GM03348 (cell line): ENCODE results near the gene FAM120B.

ENCODE experiments used
- DNase-seq: peaks from one replicate; pipeline ENCODE4 v3.0.0; 2012; ENCODE audit warnings: low spot score

Gene FAM120B

GRCh38 chr6:170420791-170421776 lies 114.5 kb downstream of the FAM120B start:
- no peak for DNase-seq

GRCh38 chr6:170421921-170422320 lies 115.4 kb downstream of the FAM120B start:
- DNase-seq = no peak

DNA sequence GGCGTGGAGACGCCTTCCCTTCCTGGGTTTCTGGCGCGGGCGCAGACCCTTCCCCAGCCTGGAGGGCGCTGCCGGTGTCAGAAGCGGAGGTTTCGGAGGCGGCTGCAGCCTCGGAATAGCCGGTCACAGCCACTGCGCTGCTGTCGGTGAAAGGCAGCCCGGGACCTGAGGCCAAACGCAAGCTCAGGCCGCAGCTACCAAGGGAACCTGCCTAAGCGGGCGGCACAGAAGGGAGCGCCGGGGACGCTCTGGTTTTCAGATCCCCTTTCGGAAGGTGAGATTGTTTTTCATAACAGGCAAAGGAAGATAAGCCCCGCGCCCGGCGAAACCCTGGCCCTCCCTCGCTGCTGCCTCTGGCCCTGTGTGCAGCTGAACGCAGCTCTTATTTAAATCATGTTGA lies 116.5 kb downstream of the FAM120B start:
- DNase-seq = no peak

DNA sequence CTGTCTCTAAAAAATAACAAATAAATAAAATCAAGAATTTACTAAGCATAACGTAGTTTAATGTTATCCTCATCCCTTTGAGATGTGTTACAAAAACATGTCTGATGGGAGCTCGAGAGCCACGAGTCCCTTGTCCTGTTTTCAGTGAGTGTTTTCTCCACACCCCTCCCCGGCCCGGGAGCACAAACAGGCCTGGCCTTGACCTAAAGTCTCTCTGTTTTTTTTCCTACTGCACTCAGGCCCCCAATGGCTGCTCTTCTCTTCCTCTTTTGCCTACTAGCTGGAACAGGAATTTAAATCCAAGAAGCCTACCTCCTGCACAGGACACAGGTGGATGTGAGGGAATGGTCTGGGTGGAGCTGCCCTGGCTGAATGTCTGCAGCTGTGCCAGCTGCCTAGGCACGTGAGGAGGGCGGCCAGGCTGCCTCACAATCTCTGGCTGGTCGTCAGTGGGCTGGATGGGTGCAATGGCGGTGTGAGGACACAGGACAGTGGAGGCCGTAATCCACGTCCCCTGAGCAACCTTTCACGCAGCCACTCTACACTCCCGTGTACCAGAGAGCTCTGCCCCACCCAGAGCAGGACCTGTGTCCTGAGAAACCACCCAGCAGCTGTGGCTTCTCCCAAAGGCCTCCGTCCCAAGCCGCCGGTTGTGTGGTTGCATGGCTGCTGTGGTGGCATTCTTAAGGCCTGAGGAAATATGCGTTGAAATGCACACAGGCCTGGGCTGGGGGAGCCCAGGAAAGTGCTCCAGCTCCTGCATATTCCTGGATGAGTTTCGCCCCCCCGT lies 117.5 kb downstream of the FAM120B start:
- DNase-seq = no peak

GRCh38 chr6:170424604-170425126 lies 118.1 kb downstream of the FAM120B start:
- DNase-seq = no peak

- DNase-seq = no peak
Observed at GRCh38 chr6:170429450-170429849, 122.9 kb downstream of the FAM120B start.

- no peak for DNase-seq
Observed at GRCh38 chr6:170433163-170434116, 126.9 kb downstream of the FAM120B start.

- peak; percentile 5 for DNase-seq
Observed at GRCh38 chr6:170434117-170434820, 127.7 kb downstream of the FAM120B start.

DNA sequence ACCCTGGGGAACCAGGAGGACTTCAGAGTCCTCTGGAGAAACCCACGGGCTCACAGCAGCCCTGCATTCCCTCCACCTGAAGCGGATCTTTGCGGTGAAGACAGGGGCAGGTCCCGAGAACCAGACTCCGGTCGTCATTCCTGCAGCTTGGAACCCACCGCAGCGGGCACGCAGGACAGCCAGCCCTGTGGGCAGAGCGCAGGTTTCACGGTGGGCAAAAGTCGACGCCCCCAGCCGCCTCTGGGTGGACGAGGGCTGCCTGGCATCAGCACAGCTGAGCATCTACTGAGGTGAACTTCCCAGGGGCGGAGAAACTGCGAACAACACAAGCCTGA lies 128.2 kb downstream of the FAM120B start:
- DNase-seq = no peak

- DNase-seq = no peak
Observed at GRCh38 chr6:170435766-170436165, 129.2 kb downstream of the FAM120B start.

DNA sequence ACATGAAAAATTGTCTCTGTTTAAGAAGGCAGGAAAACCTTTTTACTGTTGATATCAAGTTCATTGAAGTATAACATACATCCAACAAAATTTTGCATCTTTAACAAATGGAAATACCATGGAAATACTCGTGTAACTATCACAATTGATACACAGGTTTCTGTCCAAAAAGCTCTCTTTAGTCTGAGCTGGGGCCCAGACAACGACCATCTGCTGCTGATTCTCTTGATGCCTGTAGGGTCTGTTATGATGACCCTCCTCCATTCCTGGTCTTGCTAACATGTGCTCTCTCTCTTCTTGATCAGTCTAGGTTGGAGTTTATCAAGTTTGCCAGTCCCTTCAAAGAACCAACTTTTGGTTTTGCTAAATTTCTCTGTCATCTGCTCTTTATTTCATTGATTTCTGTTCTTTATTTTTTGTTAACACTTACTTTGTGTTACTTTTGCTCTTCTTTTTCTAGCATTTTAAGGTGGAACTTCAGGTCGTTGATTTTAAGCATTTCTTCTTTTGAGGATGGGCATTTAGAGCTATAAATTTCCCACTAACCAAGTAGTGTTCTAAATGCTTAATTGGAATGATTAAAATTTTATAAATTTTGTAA lies 129.8 kb downstream of the FAM120B start:
- no peak for DNase-seq

DNA sequence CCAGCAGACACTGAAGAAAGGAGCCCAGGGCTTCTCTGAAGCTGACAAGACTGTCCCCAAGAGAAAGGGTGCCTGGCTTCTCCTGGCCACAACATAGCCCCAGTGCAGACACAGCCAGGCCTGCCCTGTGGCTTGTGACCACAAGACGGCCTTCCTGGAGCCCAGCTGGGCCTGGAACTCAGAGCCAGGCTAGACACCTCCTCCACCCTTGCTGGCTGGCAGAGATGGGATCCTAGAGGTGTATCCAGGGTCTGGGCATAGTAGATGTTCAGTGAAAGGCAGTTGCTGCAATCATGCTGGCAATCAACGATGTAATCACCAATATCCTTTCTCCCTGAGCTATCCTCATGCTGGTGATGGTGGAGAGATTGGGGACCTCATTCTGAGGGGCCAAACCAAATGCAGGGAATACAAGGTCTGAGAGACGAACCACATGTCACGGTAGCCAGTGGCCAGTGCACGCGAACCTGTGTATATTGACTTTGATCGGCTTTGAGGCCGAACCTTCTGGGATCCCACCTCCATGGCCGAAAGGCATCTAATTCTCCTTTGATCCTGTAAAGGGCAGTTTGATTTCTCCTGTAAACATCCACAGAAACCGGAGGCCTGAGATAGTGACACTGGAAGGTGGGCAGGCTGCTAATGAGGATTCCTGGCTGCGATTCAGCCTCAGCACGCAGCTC lies 131.3 kb downstream of the FAM120B start:
- peak; percentile 31 for DNase-seq

- peak; percentile 98 for DNase-seq
Observed at GRCh38 chr6:170438402-170438753, 131.8 kb downstream of the FAM120B start.

DNA sequence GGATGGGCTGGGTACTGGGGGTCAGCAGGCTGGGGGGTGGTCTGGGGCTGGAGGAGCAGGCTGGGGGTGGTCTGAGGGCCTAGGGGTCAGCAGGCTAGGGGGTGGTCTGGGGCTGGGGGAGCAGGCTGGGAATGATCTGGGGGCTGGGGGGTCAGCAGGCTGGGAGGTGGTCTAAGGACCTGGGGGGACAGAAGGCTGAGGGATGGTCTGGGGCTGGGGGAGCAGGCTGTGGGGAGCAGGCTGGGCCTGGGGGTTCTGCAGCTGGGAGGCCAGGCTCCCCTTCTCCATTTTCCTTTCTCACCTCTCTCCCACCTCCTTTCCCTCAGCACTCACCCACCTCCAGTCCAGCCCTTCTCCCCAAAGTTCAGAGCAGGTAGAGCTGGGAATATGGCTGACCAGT lies 132.3 kb downstream of the FAM120B start:
- DNase-seq = no peak

- DNase-seq = no peak
Observed at GRCh38 chr6:170439366-170440361, 133.1 kb downstream of the FAM120B start.

DNA sequence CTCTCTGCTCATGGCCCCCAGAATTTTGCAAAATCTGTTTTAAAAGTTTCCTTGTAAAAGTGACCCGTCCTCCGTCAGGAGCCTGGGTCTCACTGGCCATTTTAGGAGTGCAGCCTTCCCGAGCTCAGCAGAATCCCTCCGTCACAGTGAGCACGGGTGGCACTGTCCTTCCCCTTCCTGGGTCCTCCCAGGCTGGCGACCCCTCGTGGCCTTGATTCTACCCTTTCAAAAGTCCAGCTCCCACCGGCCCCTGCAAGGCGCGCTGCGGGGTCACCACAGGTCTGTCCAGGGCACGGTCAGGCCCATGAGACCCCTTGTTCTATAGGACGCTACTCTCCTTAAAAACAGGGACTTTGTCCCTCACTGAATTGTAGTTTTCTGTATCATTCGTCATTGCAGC lies 133.9 kb downstream of the FAM120B start:
- DNase-seq = no peak

DNA sequence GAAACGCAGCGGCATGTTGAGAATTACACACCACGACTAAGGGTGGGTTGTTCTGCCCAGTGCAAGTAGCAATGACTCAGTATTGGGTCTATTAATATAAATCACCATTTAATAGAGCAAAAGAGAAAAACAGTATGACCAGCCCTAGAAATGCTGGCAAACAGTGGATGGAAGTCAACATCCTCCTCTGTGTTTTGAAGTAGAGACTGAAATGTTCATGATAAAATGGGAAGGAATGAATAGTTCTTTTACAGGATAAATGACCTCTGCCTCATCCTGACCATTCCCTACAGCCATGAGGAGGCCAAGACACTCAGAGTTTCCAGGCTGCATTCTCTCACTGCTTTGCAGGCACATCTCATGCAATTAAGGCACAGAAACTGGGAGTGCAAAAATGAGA lies 134.8 kb downstream of the FAM120B start:
- no peak for DNase-seq

DNA sequence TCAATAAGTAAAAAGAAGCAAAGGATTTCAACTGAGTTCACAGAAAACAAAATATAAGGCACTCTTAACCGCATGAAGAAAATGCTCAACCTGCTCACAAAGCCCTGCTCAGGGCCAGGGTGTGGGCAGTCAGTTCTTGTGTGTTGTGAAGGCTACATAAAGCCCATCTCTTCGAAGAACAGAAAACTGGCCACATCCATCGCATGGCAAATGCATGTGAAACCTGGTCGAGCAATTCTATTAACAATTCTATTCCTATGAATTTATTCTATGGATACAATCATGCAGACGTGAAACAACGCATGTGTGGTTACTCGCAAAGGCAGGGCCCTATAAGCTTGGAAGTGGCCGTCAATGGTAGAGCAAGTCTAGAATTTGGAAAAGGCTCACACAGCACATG lies 136.0 kb downstream of the FAM120B start:
- DNase-seq = no peak

GRCh38 chr6:170443151-170443662 lies 136.6 kb downstream of the FAM120B start:
- no peak for DNase-seq
